Testis (tissue), 2 donors: ENCODE results near the gene PKIG.

ENCODE experiments used
- CTCF ChIP-seq, 3 experiments: fragments of 450-650 bp in 2 of 3; fragments of 200-600 bp in 1 of 3; sonication (generic) in 1 of 3; IDR thresholded peaks; one replicate each; pipeline ENCODE4 v1.5.1; 2016 to 2019; ENCODE audit warnings: antibody characterized with exemption in 3 of 3, mild to moderate bottlenecking in 2 of 3, moderate library complexity in 1 of 3
- POLR2A ChIP-seq: fragments of 450-650 bp; IDR thresholded peaks from one replicate; pipeline ENCODE4 v1.6.1; 2017; ENCODE audit warnings: antibody characterized with exemption, mild to moderate bottlenecking, moderate library complexity

- TF ChIP-seq CTCF (IDR thresholded peaks at IDR 0.05): no peak
- TF ChIP-seq POLR2A: no peak
These were observed 31.2 kb downstream of the PKIG start for GRCh38 chr20:44613575-44613974.
